ENCODE results near the gene CHEK1. TPM values are rescaled to one million over a fixed set of nuclear protein-coding genes. Genes with fewer than 3 reads are reported as not detected.

Gene CHEK1
- total RNA-seq, 2 experiments from 2014 or later: 61.5 to 66.9 TPM

GRCh38 chr11:125594958-125595357 is 30.0 kb upstream of the CHEK1 start:
- no peaks in the 10 kb centered on the region for H3K27me3 Mint-ChIP-seq
- DNase-seq (no peak), ATAC-seq (ENCODE audit: low read depth) (no peak)
- H3K4me1 Mint-ChIP-seq: peaks cover 37% of the 10 kb centered on the region
- H3K27ac Mint-ChIP-seq: no peak overlapping the region
- peak overlapping the region; percentile 44 for H3K4me3 Mint-ChIP-seq
- POLR2A ChIA-PET: interaction anchor here (1.2 kb wide), 1 partner anchor 25 kb away, joined by 4 read pairs; no protein-coding TSS in a partner anchor
- H3K36me3 Mint-ChIP-seq: peaks cover 18% of the 10 kb centered on the region
- H3K9me3 Mint-ChIP-seq: no peaks in the 10 kb centered on the region

DNA sequence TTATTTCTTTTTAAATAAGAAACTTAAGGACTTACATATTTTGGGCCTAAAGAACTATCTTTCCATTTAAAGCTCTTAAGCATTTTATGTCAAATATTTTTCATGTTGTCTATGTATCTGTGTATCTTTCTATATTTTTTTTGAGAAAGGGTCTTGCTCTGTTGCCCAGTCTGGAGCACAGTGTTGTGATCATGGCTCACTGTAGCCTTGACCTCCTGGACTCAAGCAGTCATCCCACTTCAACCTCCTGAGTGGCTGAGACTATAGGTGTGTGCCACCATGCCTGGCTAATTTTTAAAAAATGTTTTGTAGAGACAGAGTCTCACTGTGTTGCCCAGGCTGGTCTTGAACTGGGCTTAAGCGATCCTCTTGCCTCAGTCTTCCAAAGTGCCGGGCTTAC is 24.3 kb upstream of the CHEK1 start:
- no peak overlapping the region for H3K27ac Mint-ChIP-seq
- POLR2A ChIA-PET: interaction anchor here (1.6 kb wide), 1 partner anchor 24 kb away, joined by 5 read pairs; the partner anchor contains the start of gene CHEK1

GRCh38 chr11:125603207-125603606 is 21.8 kb upstream of the CHEK1 start:
- Mint-ChIP-seq H3K27ac (no peak overlapping the region), H3K27me3 (no peaks in the 10 kb centered on the region), H3K4me3 (no peak overlapping the region), H3K9me3 (no peaks in the 10 kb centered on the region), H3K36me3 (peaks cover 24% of the 10 kb centered on the region), H3K4me1 (peaks cover 1% of the 10 kb centered on the region)
- DNase-seq: no peak
- ATAC-seq (ENCODE audit: low read depth): no peak
- POLR2A ChIA-PET: no interaction called here

More for the DNA sequence above, 24.3 kb upstream of the CHEK1 start:
- H3K36me3 Mint-ChIP-seq: peaks cover 24% of the 10 kb centered on the region
- no peaks in the 10 kb centered on the region for H3K27me3 Mint-ChIP-seq
- no peak for DNase-seq
- no peaks in the 10 kb centered on the region for H3K9me3 Mint-ChIP-seq
- peaks cover 9% of the 10 kb centered on the region for H3K4me1 Mint-ChIP-seq
- no peak overlapping the region for H3K4me3 Mint-ChIP-seq
- ATAC-seq (ENCODE audit: low read depth): no peak

DNA sequence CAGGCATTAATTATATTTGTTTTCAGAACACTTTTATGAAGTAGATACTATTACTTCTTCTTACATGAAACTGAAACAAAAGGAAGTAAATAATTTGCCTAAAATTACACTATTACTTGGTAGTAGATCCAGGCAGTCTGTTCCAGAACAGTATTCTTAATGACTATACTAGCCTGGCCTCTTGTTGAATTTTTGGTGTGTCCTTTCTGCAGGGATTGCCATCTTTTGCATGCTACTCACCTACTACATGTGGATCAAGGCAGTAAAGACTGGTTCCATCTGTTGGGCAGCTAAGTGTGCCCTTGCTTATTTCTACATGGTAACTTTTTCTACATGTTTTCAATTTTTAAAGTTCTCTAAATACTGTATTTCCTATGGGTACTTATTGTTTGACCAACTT is 19.5 kb upstream of the CHEK1 start:
- H3K27ac Mint-ChIP-seq: no peak overlapping the region
- POLR2A ChIA-PET: no interaction called here
- peaks cover 29% of the 10 kb centered on the region for H3K36me3 Mint-ChIP-seq
- no peaks in the 10 kb centered on the region for H3K9me3 Mint-ChIP-seq
- no peaks in the 10 kb centered on the region for H3K27me3 Mint-ChIP-seq
- ATAC-seq (ENCODE audit: low read depth): no peak
- no peak for DNase-seq
- no peaks in the 10 kb centered on the region for H3K4me1 Mint-ChIP-seq
- no peak overlapping the region for H3K4me3 Mint-ChIP-seq

DNA sequence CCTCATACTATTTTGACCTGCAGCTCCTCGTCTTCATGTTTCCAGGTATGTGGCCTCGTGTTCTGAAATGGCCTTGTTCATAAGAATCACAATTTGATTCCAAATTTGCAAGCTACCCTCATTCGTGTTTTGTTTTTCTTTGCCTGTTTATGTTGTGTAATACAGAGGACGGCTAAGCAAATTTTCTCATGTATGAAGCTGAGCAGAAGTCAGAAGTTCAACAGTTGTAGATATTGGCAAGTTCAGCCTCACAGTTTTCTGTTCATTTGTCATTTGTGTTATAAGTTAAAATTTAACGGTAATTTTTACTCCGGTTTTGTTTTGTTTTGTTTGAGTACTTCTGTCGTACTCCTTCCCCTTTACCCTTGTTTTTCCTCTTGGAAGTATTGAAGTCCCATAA is 15.4 kb upstream of the CHEK1 start:
- no peaks in the 10 kb centered on the region for H3K27me3 Mint-ChIP-seq
- peaks cover 43% of the 10 kb centered on the region for H3K36me3 Mint-ChIP-seq
- H3K9me3 Mint-ChIP-seq: no peaks in the 10 kb centered on the region
- no peaks in the 10 kb centered on the region for H3K4me1 Mint-ChIP-seq
- H3K27ac Mint-ChIP-seq: no peak overlapping the region
- POLR2A ChIA-PET: no interaction called here
- DNase-seq: no peak
- no peak overlapping the region for H3K4me3 Mint-ChIP-seq
- no peak for ATAC-seq (ENCODE audit: low read depth)

DNA sequence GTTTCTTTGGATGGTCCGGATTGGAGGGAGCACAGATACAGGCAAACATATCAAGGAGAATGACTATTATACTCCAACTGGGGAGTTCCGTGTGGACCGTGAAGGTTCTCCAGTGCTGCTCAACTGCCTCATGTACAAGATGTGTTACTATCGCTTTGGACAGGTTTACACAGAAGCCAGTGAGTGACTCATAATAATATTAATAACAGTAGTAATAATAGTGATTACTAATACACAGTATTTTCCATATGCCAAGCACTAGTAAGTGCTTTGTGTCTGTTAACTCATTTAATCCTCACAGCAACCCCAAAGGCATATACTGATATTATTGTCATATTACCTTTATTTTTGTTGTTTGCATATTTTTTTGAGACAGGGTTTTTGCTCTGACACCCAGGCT is 6.6 kb upstream of the CHEK1 start:
- H3K9me3 Mint-ChIP-seq: no peaks in the 10 kb centered on the region
- DNase-seq: no peak
- H3K4me3 Mint-ChIP-seq: no peak overlapping the region
- POLR2A ChIA-PET: no interaction called here
- no peak overlapping the region for H3K27ac Mint-ChIP-seq
- no peak for ATAC-seq (ENCODE audit: low read depth)
- no peaks in the 10 kb centered on the region for H3K4me1 Mint-ChIP-seq
- no peaks in the 10 kb centered on the region for H3K27me3 Mint-ChIP-seq
- peaks cover 21% of the 10 kb centered on the region for H3K36me3 Mint-ChIP-seq

DNA sequence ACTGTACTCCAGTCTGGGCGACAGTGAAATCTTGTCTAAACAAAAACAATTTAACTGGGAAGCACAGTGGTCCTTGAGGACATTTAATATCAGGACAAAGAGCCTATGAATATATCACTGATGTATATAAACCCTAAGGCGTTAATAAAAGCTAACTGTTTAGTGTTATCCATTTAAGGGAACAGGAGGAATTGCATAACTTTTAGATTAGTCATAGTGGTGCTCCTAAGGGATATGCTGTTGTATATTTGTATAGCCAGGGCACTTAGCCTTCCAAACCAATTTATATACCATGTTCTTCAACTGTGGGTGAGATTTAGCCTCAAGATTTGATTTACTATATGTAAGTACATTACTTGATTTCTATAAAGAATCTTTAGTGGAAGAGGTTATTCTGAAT is 3.0 kb upstream of the CHEK1 start:
- no peak overlapping the region for H3K4me3 Mint-ChIP-seq
- peaks cover 8% of the 10 kb centered on the region for H3K4me1 Mint-ChIP-seq
- no peaks in the 10 kb centered on the region for H3K27me3 Mint-ChIP-seq
- H3K9me3 Mint-ChIP-seq: no peaks in the 10 kb centered on the region
- no peak overlapping the region for H3K27ac Mint-ChIP-seq
- ATAC-seq (ENCODE audit: low read depth) (no peak), DNase-seq (no peak)
- POLR2A ChIA-PET: no interaction called here
- H3K36me3 Mint-ChIP-seq: peaks cover 12% of the 10 kb centered on the region

DNA sequence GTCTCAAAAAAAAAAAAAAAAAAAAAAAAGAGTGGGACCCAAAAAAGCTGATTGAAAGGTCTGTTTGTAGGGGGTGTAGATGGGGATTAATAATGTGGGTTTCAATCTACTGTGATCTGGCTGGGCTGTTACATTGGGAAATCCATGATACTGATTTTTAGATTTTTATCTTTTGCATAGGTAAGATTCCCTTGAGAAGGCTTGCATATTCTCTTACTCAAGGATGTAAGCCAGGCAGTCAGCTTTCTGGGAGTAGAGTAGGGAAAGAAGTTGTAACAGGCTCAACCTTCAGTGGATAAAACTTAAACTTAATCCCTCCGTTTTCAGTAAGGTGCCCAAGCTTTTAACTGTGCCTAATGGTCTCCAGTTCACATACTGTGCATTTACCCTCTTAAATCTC is 1.9 kb upstream of the CHEK1 start:
- peaks cover 16% of the 10 kb centered on the region for H3K36me3 Mint-ChIP-seq
- no peak overlapping the region for H3K27ac Mint-ChIP-seq
- no peaks in the 10 kb centered on the region for H3K9me3 Mint-ChIP-seq
- DNase-seq: no peak
- no peaks in the 10 kb centered on the region for H3K27me3 Mint-ChIP-seq
- no peak for ATAC-seq (ENCODE audit: low read depth)
- POLR2A ChIA-PET: interaction anchor here (0.6 to 0.9 kb wide), 2 partner anchors 31 to 678 kb away, joined by 3 read pairs; no protein-coding TSS in a partner anchor
- H3K4me1 Mint-ChIP-seq: peaks cover 14% of the 10 kb centered on the region
- H3K4me3 Mint-ChIP-seq: no peak overlapping the region

GRCh38 chr11:125625225-125625629 is 264 bp downstream of the CHEK1 start:
- Mint-ChIP-seq H3K4me3 (peak overlapping the region; percentile 92), H3K4me1 (peaks cover 23% of the 10 kb centered on the region), H3K36me3 (peaks cover 11% of the 10 kb centered on the region), H3K27ac (peak overlapping the region; percentile 95), H3K27me3 (no peaks in the 10 kb centered on the region), H3K9me3 (no peaks in the 10 kb centered on the region)
- no peak for ATAC-seq (ENCODE audit: low read depth)
- DNase-seq: no peak
- POLR2A ChIA-PET: interaction anchor here (0.6 to 3.2 kb wide), 14 partner anchors 8 to 693 kb away, joined by 3 to 44 read pairs (median 3); partner anchors contain the start of genes EI24, FEZ1, HYLS1 and PUS3

GRCh38 chr11:125625630-125626287 is 796 bp downstream of the CHEK1 start:
- POLR2A ChIA-PET: interaction anchor here (0.6 to 3.2 kb wide), 14 partner anchors 9 to 692 kb away, joined by 3 to 44 read pairs (median 3); partner anchors contain the start of genes EI24, FEZ1, HYLS1 and PUS3

DNA sequence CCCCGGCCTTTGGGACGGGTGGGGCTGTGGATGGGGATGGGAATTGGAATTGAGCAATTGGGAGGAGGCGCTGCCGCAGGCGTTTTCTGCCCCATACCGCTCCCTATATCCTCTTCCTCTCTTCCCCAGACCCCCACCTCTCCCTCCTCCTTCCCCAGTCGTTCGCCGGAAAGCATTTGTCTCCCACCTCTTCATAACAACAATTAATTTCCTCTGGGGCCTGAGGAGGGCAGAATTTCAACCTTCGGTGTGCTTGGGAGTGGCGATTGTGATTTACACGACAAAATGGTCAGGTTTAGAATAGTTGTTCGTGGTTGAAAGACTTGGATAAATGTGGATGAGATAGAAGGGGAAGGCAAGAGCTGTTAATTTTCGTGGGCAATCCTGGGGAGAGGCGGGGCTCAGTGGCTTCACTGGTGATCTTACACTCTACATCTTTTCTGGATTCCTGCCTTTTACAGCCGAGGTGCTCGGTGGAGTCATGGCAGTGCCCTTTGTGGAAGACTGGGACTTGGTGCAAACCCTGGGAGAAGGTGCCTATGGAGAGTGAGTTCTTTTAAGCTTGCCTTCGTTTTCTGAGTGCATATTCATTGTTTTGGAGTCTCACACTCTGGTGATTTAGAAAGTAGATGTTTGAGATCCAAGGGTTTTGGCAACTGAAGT is 1.5 kb downstream of the CHEK1 start:
- peaks cover 12% of the 10 kb centered on the region for H3K36me3 Mint-ChIP-seq
- POLR2A ChIA-PET: interaction anchor here (1.0 to 3.2 kb wide), 6 partner anchors 34 to 261 kb away, joined by 3 to 44 read pairs (median 11); partner anchors contain the start of genes EI24, HYLS1 and STT3A
- DNase-seq (peak; percentile 30), ATAC-seq (ENCODE audit: low read depth) (peak; percentile 31)
- peak overlapping the region; percentile 92 for H3K4me3 Mint-ChIP-seq
- no peaks in the 10 kb centered on the region for H3K27me3 Mint-ChIP-seq
- no peaks in the 10 kb centered on the region for H3K9me3 Mint-ChIP-seq
- peak overlapping the region; percentile 95 for H3K27ac Mint-ChIP-seq
- H3K4me1 Mint-ChIP-seq: peaks cover 23% of the 10 kb centered on the region

More at GRCh38 chr11:125625630-125626287, 796 bp downstream of the CHEK1 start:
- H3K9me3 Mint-ChIP-seq: no peaks in the 10 kb centered on the region
- ATAC-seq (ENCODE audit: low read depth) (peak; percentile 91), DNase-seq (peak; percentile 89)
- no peaks in the 10 kb centered on the region for H3K27me3 Mint-ChIP-seq
- H3K4me3 Mint-ChIP-seq: peak overlapping the region; percentile 92
- peaks cover 23% of the 10 kb centered on the region for H3K4me1 Mint-ChIP-seq
- H3K36me3 Mint-ChIP-seq: peaks cover 11% of the 10 kb centered on the region
- H3K27ac Mint-ChIP-seq: peak overlapping the region; percentile 95

DNA sequence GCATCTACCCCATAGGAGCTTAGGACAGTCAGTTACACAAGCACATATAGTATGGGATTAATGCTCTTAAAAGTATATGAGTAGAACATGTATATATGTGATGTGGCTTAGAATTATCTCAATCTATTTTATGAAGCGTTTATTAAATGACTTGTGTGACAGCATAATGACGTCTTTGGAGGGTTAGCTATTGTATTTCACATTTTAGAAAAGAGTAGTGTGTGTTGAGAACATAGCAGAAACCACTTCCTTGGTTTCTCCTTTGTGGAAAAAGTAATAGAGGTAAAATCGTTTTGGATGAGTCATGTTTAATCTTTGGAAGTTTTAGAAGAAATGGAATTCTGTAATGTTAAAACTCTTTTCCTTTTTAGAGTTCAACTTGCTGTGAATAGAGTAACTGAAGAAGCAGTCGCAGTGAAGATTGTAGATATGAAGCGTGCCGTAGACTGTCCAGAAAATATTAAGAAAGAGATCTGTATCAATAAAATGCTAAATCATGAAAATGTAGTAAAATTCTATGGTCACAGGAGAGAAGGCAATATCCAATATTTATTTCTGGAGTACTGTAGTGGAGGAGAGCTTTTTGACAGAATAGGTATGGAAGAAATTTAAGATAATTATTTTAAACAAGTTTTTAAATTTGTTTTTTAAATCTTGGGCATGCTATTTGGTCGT is 2.4 kb downstream of the CHEK1 start:
- H3K27me3 Mint-ChIP-seq: no peaks in the 10 kb centered on the region

GRCh38 chr11:125637840-125638239 is 12.9 kb downstream of the CHEK1 start:
- no peak for DNase-seq
- no peak for ATAC-seq (ENCODE audit: low read depth)
- Mint-ChIP-seq H3K4me1 (peaks cover 12% of the 10 kb centered on the region), H3K9me3 (no peaks in the 10 kb centered on the region), H3K36me3 (peaks cover 51% of the 10 kb centered on the region), H3K27ac (no peak overlapping the region), H3K27me3 (no peaks in the 10 kb centered on the region), H3K4me3 (no peak overlapping the region)
- POLR2A ChIA-PET: interaction anchor here (1.4 kb wide), 1 partner anchor 13 kb away, joined by 3 read pairs; the partner anchor contains the start of gene CHEK1

More for the DNA sequence above, 2.4 kb downstream of the CHEK1 start:
- DNase-seq (no peak), ATAC-seq (ENCODE audit: low read depth) (no peak)
- H3K4me3 Mint-ChIP-seq: peak overlapping the region; percentile 92
- POLR2A ChIA-PET: interaction anchor here (1.5 to 3.2 kb wide), 2 partner anchors 35 to 260 kb away, joined by 3 to 44 read pairs; partner anchors contain the start of genes HYLS1 and STT3A
- peaks cover 13% of the 10 kb centered on the region for H3K36me3 Mint-ChIP-seq
- H3K4me1 Mint-ChIP-seq: peaks cover 25% of the 10 kb centered on the region
- no peaks in the 10 kb centered on the region for H3K9me3 Mint-ChIP-seq
- no peak overlapping the region for H3K27ac Mint-ChIP-seq
